Stimulated activated naive CD8-positive, alpha-beta T cell treated with anti-CD3 and anti-CD28 coated beads, Interleukin-15, amount 100 ng/mL, for 72 hours (primary cell): ENCODE results near the gene RANBP3.
"Not testable (repeated sequence)": the region's sequence is repeated elsewhere in the genome, so short reads cannot be mapped to it uniquely, and the experiment has no call there.

ENCODE experiments used
- ATAC-seq: fragments of 150-1000 bp; cut with Tn5 transposase; 2 replicates; pipeline ENCODE4 v1.10.0; 2021; ENCODE audit warnings: mild to moderate bottlenecking, moderate library complexity
- DNase-seq, 2 donors: peaks; one replicate each; pipeline ENCODE4 v3.0.0; 2021 to 2022
- H3K27ac Mint-ChIP-seq, 2 donors: one replicate each; pipeline ENCODE4 v1.8.0; 2022; ENCODE audit warnings: mild to moderate bottlenecking in 2 of 2, mixed read lengths in 2 of 2, moderate library complexity in 2 of 2
- H3K27me3 Mint-ChIP-seq: one replicate; pipeline ENCODE4 v1.8.0; 2022; ENCODE audit warnings: mixed read lengths
- H3K4me1 Mint-ChIP-seq: one replicate; pipeline ENCODE4 v1.8.0; 2022; ENCODE audit warnings: mild to moderate bottlenecking, mixed read lengths
- H3K4me3 Mint-ChIP-seq, 2 donors: one replicate each; pipeline ENCODE4 v1.8.0; 2022; ENCODE audit warnings: mild to moderate bottlenecking in 2 of 2, mixed read lengths in 2 of 2, moderate library complexity in 1 of 2
- H3K9me3 Mint-ChIP-seq, 2 donors: one replicate each; pipeline ENCODE4 v1.8.0; 2022; ENCODE audit warnings: mixed read lengths in 2 of 2

Gene RANBP3

GRCh38 chr19:5996102-5996501, 18.2 kb upstream of the RANBP3 start:
- H3K27ac Mint-ChIP-seq = peak overlapping the region in 1 of 2 donors; percentile 63

DNA sequence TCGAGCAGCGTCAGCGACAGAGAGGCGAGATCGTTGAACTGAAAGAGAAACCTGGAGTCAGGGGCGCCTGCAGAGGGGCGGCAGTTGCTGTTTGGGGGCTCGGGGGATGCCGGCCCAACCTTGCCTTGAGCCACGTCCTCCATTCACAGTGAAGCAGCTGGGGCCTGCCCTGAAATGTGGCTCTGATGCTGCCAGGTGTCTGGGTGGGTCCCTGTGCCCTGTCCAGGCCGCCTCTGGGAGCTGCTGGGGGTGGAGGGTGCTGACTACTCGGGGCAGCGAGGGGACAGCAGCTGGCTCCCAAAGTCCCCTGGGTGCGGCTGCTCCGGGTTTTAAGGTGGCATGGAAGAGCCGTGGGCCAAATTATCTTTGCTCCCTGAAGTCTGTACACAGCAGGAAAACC, 17.7 kb upstream of the RANBP3 start:
- no peak for DNase-seq
- Mint-ChIP-seq H3K27ac (no peak overlapping the region), H3K4me1 (no peaks in the 10 kb centered on the region), H3K4me3 (no peak overlapping the region), H3K9me3 (peaks cover 0 to 4% of the 10 kb centered on the region in 2 donors), H3K27me3 (no peaks in the 10 kb centered on the region)
- ATAC-seq = no peak

More at GRCh38 chr19:5996102-5996501, 18.2 kb upstream of the RANBP3 start:
- Mint-ChIP-seq H3K4me1 (no peaks in the 10 kb centered on the region), H3K9me3 (peaks cover 0 to 4% of the 10 kb centered on the region in 2 donors), H3K4me3 (no peak overlapping the region), H3K27me3 (no peaks in the 10 kb centered on the region)
- no peak for DNase-seq
- no peak for ATAC-seq

DNA sequence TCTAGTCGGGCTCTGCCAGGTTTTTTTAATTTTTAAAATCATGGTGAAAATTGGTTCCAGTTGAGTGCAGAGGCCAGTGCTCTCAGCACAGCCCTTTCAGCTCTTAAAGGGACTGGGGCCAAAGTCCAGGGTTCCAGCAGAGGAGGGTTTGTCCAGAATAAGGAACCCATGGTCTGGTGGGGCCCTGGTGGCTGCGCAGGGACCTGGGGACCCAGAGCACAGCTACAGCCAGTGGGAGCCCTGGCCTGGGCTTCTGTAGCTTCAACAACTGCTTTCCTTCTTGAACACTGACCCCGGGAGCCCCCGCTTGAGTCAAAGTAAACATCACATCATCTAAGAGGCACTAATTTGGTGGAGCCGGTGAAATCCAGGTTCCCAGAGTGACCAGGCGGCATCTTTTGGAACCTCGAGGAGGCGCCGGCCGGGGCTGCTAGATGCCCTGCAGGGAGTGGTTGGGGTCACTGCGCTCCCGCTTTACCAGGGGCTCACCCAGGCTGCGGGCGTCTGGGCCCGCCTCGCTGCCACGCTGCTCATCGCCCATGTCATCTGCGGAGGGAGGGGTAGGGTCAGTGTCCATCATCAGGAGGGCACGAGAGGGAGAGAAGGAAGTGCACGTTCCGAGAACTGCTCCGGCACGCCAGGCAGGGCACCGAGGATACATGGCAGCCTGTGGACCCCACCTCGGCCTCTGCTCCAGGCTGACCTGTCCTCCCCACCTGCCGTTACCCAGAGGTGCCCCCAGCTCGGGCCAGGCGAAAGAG, 16.6 kb upstream of the RANBP3 start:
- H3K27ac Mint-ChIP-seq = peak overlapping the region in 1 of 2 donors; percentile 63
- H3K4me3 Mint-ChIP-seq = no peak overlapping the region
- H3K4me1 Mint-ChIP-seq = no peaks in the 10 kb centered on the region
- ATAC-seq = no peak
- DNase-seq = no peak
- H3K9me3 Mint-ChIP-seq = peaks cover 0 to 3% of the 10 kb centered on the region in 2 donors
- H3K27me3 Mint-ChIP-seq = no peaks in the 10 kb centered on the region

DNA sequence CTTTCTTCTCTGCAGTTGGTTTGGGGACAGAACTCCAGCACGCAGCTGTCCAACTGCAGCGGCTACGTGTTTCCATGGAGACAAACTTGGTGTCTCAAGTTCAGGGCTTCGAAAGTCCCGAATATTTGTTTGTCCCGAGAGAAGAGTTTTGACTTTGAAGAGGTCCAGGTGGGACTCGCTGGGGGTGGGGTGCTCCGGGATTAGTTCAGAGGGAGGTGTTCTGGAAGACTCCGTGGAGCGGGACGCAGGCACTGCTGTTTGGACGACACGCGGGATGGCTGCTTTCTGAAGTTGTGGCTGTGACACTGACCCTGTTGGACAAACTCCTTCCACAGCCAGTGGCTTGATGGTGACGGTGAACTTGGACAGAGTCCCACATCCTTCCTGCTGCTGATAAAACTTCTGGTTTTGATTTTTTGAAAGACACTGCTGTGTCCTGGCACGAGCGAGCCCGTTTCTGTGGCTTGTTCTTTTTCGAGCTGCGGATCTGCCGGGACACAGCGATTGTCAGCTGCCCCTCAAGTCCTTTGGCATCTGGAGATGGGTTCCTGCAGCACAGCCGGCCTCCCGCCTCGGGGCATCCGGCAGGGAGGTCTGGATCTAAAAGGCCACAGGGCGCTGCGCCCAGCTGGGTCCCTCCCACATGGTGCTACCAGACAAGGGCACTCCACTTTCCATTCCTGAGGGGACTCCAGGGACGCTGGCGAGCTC, 15.9 kb upstream of the RANBP3 start:
- no peaks in the 10 kb centered on the region for H3K27me3 Mint-ChIP-seq
- ATAC-seq (no peak), DNase-seq (no peak)
- H3K27ac Mint-ChIP-seq = peak overlapping the region in 1 of 2 donors; percentile 71
- H3K4me1 Mint-ChIP-seq = peaks cover under 1% of the 10 kb centered on the region
- no peak overlapping the region for H3K4me3 Mint-ChIP-seq
- H3K9me3 Mint-ChIP-seq = no peaks in the 10 kb centered on the region

GRCh38 chr19:5993201-5993600, 15.3 kb upstream of the RANBP3 start:
- no peak for ATAC-seq
- Mint-ChIP-seq H3K27ac (no peak overlapping the region), H3K4me1 (peaks cover 6% of the 10 kb centered on the region)

DNA sequence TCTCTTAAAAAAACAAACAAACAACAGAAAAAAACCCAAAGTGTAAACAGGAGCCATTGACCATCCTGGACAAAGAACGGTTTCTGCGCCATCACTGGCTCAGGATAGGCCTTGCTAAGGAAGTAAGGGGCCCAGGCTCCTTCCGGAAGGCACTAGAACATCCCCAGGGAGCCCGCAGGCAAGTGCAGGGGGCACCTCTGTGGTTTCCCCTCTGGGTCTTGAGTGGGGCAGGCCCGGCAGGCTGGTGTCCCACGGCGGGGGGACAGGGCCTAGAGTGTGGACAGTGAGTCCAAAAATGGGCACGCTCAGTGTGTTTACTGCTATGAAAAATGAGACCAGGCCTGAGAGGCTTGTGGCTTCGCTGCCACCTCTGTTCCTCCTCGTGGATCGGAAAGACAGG, 14.8 kb upstream of the RANBP3 start:
- Mint-ChIP-seq H3K27ac (no peak overlapping the region), H3K9me3 (no peaks in the 10 kb centered on the region), H3K27me3 (no peaks in the 10 kb centered on the region), H3K4me1 (peaks cover 8% of the 10 kb centered on the region), H3K4me3 (no peak overlapping the region)
- DNase-seq = no peak
- no peak for ATAC-seq

More at GRCh38 chr19:5993201-5993600, 15.3 kb upstream of the RANBP3 start:
- Mint-ChIP-seq H3K9me3 (no peaks in the 10 kb centered on the region), H3K4me3 (no peak overlapping the region), H3K27me3 (no peaks in the 10 kb centered on the region)
- DNase-seq = no peak

GRCh38 chr19:5991244-5991838, 13.4 kb upstream of the RANBP3 start:
- DNase-seq (no peak), ATAC-seq (no peak)
- H3K4me3 Mint-ChIP-seq = no peak overlapping the region
- peaks cover 17% of the 10 kb centered on the region for H3K4me1 Mint-ChIP-seq
- H3K27me3 Mint-ChIP-seq = no peaks in the 10 kb centered on the region
- H3K27ac Mint-ChIP-seq = no peak overlapping the region
- no peaks in the 10 kb centered on the region for H3K9me3 Mint-ChIP-seq

- H3K27ac Mint-ChIP-seq = no peak overlapping the region
- DNase-seq = no peak
- no peaks in the 10 kb centered on the region for H3K9me3 Mint-ChIP-seq
- peak; percentile 26 for ATAC-seq
- peak overlapping the region in 1 of 2 donors; percentile 46 for H3K4me3 Mint-ChIP-seq
- peaks cover 19% of the 10 kb centered on the region for H3K4me1 Mint-ChIP-seq
- no peaks in the 10 kb centered on the region for H3K27me3 Mint-ChIP-seq
Measured at GRCh38 chr19:5990289-5990797, 12.4 kb upstream of the RANBP3 start.

GRCh38 chr19:5989388-5990074, 11.6 kb upstream of the RANBP3 start:
- no peaks in the 10 kb centered on the region for H3K27me3 Mint-ChIP-seq
- peaks cover 27% of the 10 kb centered on the region for H3K4me1 Mint-ChIP-seq
- no peak overlapping the region for H3K4me3 Mint-ChIP-seq
- ATAC-seq (no peak), DNase-seq (no peak)
- no peaks in the 10 kb centered on the region for H3K9me3 Mint-ChIP-seq
- peak overlapping the region in 1 of 2 donors; percentile 6 for H3K27ac Mint-ChIP-seq

DNA sequence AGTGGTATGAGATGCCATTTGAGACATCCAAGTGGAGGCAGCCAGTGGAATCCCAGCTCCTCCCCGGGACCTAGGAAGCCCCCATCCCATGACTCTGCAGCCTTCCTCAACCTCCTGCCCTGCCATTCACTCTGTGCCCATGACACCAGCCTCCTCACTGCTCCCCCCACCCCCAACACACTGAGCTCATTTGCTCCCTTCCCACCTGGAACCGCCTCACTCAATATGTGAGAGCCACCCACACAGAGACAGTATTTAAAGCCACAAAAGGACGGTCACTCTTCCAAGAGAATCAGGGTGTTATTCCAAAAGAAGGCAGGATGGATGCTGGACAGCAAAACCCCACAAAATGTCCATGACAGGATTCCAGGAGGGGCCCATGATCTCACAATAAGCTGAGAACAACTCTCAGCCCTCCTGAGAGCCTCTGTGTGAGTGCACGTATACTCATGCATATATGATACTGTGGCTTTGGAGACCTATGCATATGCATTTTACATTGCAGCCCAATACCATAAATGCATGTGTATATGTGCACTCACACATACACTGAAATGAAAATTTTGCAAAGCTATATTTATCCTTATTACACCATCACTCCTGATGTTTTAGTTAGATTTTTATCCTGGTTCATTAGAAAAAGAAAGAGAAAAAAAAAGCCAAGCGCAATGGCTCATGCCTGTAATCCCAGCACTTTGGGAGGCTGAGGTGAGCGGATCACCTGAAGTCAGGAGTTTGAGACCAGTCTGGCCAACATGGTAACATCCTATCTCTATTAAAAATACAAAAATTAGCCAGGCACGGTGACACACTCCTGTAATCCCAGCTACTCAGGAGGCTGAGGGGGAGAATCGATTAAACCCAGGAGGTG, 10.8 kb upstream of the RANBP3 start:
- Mint-ChIP-seq H3K27me3 (no peaks in the 10 kb centered on the region), H3K9me3 (no peaks in the 10 kb centered on the region), H3K4me3 (peak overlapping the region in 1 of 2 donors; percentile 13), H3K27ac (no peak overlapping the region), H3K4me1 (peaks cover 35% of the 10 kb centered on the region)
- DNase-seq (no peak), ATAC-seq (peak; percentile 60)

DNA sequence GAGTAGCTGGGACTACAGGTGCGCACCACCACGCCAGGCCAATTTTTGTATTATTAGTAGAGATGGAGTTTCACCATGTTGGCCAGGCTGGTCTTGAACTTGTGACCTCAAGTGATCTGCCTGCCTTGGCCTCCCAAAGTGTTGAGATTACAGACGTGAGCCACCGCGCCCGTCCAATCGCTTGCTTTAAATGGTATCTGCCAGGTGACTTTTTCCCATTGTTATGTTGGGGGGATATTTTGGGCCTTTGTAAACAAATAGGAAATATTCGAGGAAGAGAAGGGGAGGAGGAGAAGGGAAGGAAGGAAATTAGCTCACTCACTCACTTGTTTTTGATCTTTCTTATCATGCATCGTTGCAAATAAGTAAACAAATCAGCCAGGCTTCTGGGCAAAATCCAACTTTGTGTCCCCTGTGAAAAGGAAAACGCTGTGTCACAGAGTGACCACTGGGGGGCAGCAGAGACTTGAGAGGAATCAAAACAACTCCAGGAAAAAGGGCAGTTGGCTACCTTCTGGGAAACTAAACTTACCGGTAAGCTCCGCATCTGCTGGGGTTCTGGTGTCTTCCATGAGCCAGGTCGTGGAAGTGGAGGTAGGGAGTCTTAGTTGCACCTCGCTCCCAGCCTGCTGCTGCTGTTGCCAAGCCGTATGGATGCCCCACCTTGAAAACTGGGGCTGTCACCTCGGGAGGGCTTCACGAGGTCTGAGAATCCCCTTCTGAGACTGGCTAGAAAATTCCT, 9.3 kb upstream of the RANBP3 start:
- H3K4me1 Mint-ChIP-seq = peaks cover 46% of the 10 kb centered on the region
- no peaks in the 10 kb centered on the region for H3K27me3 Mint-ChIP-seq
- ATAC-seq (no peak), DNase-seq (peak; percentile 59)
- H3K9me3 Mint-ChIP-seq = no peaks in the 10 kb centered on the region
- peak overlapping the region in 1 of 2 donors; percentile 89 for H3K27ac Mint-ChIP-seq
- peak overlapping the region; percentile 76 to 84 for H3K4me3 Mint-ChIP-seq

DNA sequence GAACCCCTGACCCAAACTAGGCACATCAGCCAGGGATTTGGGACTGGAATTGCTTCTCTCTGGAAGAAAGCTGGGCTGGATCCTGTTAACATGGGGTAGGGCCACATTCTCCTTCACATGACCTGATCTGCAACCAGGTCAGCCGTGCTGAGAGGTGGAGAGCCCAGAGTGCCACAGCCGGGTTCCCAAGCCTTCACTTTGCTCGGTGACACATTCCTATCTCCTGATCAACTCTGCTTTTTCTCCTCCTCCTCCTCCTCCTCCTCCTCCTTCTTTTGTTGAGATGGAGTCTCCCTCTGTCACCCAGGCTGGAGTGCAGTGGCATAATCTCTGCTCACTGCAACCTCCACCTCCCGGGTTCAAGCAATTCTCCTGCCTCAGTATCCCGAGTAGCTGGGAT, 7.9 kb upstream of the RANBP3 start:
- H3K27me3 Mint-ChIP-seq, H3K27ac Mint-ChIP-seq, H3K9me3 Mint-ChIP-seq, DNase-seq, ATAC-seq, H3K4me3 Mint-ChIP-seq: not testable (repeated sequence)
- H3K4me1 Mint-ChIP-seq = peaks cover 53% of the 10 kb centered on the region

DNA sequence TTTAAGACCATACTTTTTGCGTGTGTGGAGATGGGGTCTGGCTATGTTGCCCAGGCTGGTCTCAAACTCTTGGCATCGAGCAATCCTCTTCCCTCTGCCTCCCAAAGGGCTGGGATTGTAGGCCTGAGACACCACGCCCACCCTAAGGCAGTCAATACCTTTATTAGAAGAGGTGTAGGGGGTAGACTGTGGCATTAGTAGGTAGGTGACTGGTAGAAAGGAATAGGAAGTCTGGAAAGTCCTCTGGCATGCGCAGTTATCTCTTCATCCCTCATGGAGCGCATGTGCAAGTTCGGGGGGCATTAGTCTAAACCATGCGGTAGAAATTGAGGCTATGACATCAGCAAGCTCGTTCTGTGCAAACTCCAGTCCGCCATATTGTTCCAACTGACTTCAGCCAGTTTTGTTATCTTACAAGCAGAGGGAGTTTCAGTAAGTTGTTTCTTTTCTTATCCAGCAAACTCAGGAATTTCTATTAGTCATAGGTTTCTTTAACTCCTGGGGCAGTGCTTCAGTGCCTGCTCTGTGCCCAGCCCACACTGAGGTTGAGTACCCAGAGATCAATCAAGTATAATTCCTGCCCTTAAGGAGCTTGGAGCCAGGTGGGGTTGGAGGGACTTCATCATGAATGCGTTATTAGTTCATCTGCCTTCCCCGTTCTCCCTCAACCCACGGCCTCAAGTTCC, 7.3 kb upstream of the RANBP3 start:
- no peaks in the 10 kb centered on the region for H3K27me3 Mint-ChIP-seq
- H3K9me3 Mint-ChIP-seq = no peaks in the 10 kb centered on the region
- ATAC-seq = no peak
- no peak overlapping the region for H3K4me3 Mint-ChIP-seq
- DNase-seq = no peak
- H3K4me1 Mint-ChIP-seq = peaks cover 54% of the 10 kb centered on the region
- no peak overlapping the region for H3K27ac Mint-ChIP-seq

GRCh38 chr19:5984600-5984999, 6.7 kb upstream of the RANBP3 start:
- peaks cover 61% of the 10 kb centered on the region for H3K4me1 Mint-ChIP-seq
- H3K27ac Mint-ChIP-seq = no peak overlapping the region
- ATAC-seq = no peak
- no peaks in the 10 kb centered on the region for H3K27me3 Mint-ChIP-seq
- no peaks in the 10 kb centered on the region for H3K9me3 Mint-ChIP-seq
- no peak overlapping the region for H3K4me3 Mint-ChIP-seq
- DNase-seq = no peak
